Smooth muscle cell (in vitro differentiated cells): ENCODE measurements around the gene SEMA6A. TPM values are rescaled to one million over a fixed set of nuclear protein-coding genes. Genes with fewer than 3 reads are reported as not detected.

Source experiments
- DNase-seq: peaks from one replicate; lab custom pipeline; 2025; ENCODE audit not compliant: unreplicated experiment; lab: John Stamatoyannopoulos, UW
- H2AFZ ChIP-seq: fragments of 200-600 bp; sonication (generic); 2 replicates; pipeline ENCODE4 v1.6.0; 2016; ENCODE audit warnings: antibody characterized with exemption, low read depth, mild to moderate bottlenecking
- H3F3A ChIP-seq: fragments of 200-600 bp; sonication (generic); 2 replicates; pipeline ENCODE4 v1.6.0; 2017; ENCODE audit warnings: antibody characterized with exemption, low read depth
- H3K27ac ChIP-seq: fragments of 200-600 bp; sonication (generic); 2 replicates; pipeline ENCODE4 v1.5.1; 2016; ENCODE audit warnings: low read depth, mild to moderate bottlenecking
- H3K27me3 ChIP-seq: fragments of 200-600 bp; sonication (generic); 2 replicates; pipeline ENCODE4 v1.6.1; 2016; ENCODE audit warnings: low read depth, mild to moderate bottlenecking
- H3K36me3 ChIP-seq: fragments of 200-600 bp; sonication (generic); 2 replicates; pipeline ENCODE4 v1.5.1; 2016; ENCODE audit warnings: low read depth
- H3K4me1 ChIP-seq: fragments of 200-600 bp; sonication (generic); 2 replicates; pipeline ENCODE4 v1.5.1; 2016; ENCODE audit warnings: low read depth
- H3K4me2 ChIP-seq: fragments of 200-600 bp; sonication (generic); 2 replicates; pipeline ENCODE4 v1.6.0; 2016; ENCODE audit warnings: mild to moderate bottlenecking
- H3K4me3 ChIP-seq: fragments of 200-600 bp; sonication (generic); 2 replicates; pipeline ENCODE4 v1.5.1; 2016; ENCODE audit warnings: mild to moderate bottlenecking
- H3K79me2 ChIP-seq: fragments of 200-600 bp; sonication (generic); 2 replicates; pipeline ENCODE4 v1.6.0; 2016; ENCODE audit warnings: low read depth, mild to moderate bottlenecking
- H3K9ac ChIP-seq: fragments of 200-600 bp; sonication (generic); 2 replicates; pipeline ENCODE4 v1.6.0; 2016; ENCODE audit warnings: low read depth
- H3K9me3 ChIP-seq: fragments of 200-600 bp; sonication (generic); replicated peaks from 2 replicates; pipeline ENCODE4 v1.5.1; 2016; ENCODE audit warnings: low read depth
- H4K20me1 ChIP-seq: fragments of 200-600 bp; sonication (generic); 2 replicates; pipeline ENCODE4 v1.6.0; 2016; ENCODE audit warnings: low read depth
- CTCF ChIP-seq: fragments of 200-600 bp; sonication (generic); IDR thresholded peaks from 2 replicates; pipeline ENCODE4 v1.5.1; 2017; ENCODE audit warnings: borderline replicate concordance, mild to moderate bottlenecking, antibody characterized with exemption; ENCODE audit not compliant: insufficient read depth, poor library complexity, severe bottlenecking
- WGBS: methylation state at CpG from one replicate; pipeline ENCODE4 v1.1.7; 2016; ENCODE audit warnings: low lambda C conversion rate; 5-methylcytosine and 5-hydroxymethylcytosine counted together
- polyA plus RNA-seq: library from polyadenylated mRNA; unstranded; fragments of >200 nt; fragmentation: Nextera tagmentation; extraction: Ambion mirVana; gene quantifications from 2 replicates; pipeline ENCODE4 v1.2.1, GENCODE V29; 2016
- total RNA-seq: library from RNA; depleted of rRNA; stranded (reverse); fragments of >200 nt; gene quantifications from 2 replicates; pipeline ENCODE4 v1.2.3, GENCODE V29; 2014

Gene SEMA6A
- total and polyA plus RNA-seq, 2 experiments from 2014 or later = 6.3 to 12.9 TPM

GRCh38 chr5:116595498-116595897 is 20.9 kb upstream of the SEMA6A start:
- H3K79me2 ChIP-seq = no peaks in the 10 kb centered on the region
- 86% methylated on average over 3 of the region's 3 CpGs for WGBS
- H3K4me2 ChIP-seq = no peak overlapping the region
- no peaks in the 10 kb centered on the region for H4K20me1 ChIP-seq
- DNase-seq = no peak
- H2AFZ ChIP-seq = no peak overlapping the region
- H3K36me3 ChIP-seq = no peaks in the 10 kb centered on the region
- H3K27me3 ChIP-seq = no peaks in the 10 kb centered on the region
- no peaks in the 10 kb centered on the region for H3F3A ChIP-seq
- no peaks in the 10 kb centered on the region for H3K4me1 ChIP-seq
- H3K4me3 ChIP-seq = no peak overlapping the region
- H3K27ac ChIP-seq = no peak overlapping the region
- TF ChIP-seq CTCF = no peak
- H3K9ac ChIP-seq = no peak overlapping the region
- no peaks in the 10 kb centered on the region for H3K9me3 ChIP-seq

- H3F3A ChIP-seq = no peaks in the 10 kb centered on the region
- H3K9ac ChIP-seq = no peak overlapping the region
- no peak overlapping the region for H3K27ac ChIP-seq
- DNase-seq = no peak
- no peaks in the 10 kb centered on the region for H3K36me3 ChIP-seq
- TF ChIP-seq CTCF = no peak
- no peak overlapping the region for H3K4me2 ChIP-seq
- no peak overlapping the region for H2AFZ ChIP-seq
- WGBS = 84% methylated on average over 5 of the region's 5 CpGs
- H3K4me1 ChIP-seq = no peaks in the 10 kb centered on the region
- no peaks in the 10 kb centered on the region for H4K20me1 ChIP-seq
- H3K9me3 ChIP-seq = no peaks in the 10 kb centered on the region
- no peaks in the 10 kb centered on the region for H3K27me3 ChIP-seq
- H3K4me3 ChIP-seq = no peak overlapping the region
- H3K79me2 ChIP-seq = no peaks in the 10 kb centered on the region
These were observed 18.7 kb upstream of the SEMA6A start for GRCh38 chr5:116593340-116593739.

GRCh38 chr5:116585227-116585626 is 10.6 kb upstream of the SEMA6A start:
- no peaks in the 10 kb centered on the region for H3K36me3 ChIP-seq
- no peaks in the 10 kb centered on the region for H3K27me3 ChIP-seq
- H3K9me3 ChIP-seq = no peaks in the 10 kb centered on the region
- no peak overlapping the region for H3K4me2 ChIP-seq
- no peak overlapping the region for H3K9ac ChIP-seq
- no peak overlapping the region for H3K27ac ChIP-seq
- H3F3A ChIP-seq = no peaks in the 10 kb centered on the region
- 93% methylated on average over 3 of the region's 3 CpGs for WGBS
- no peak overlapping the region for H3K4me3 ChIP-seq
- H3K79me2 ChIP-seq = no peaks in the 10 kb centered on the region
- TF ChIP-seq CTCF = no peak
- DNase-seq = no peak
- H3K4me1 ChIP-seq = no peaks in the 10 kb centered on the region
- H2AFZ ChIP-seq = no peak overlapping the region
- no peaks in the 10 kb centered on the region for H4K20me1 ChIP-seq

GRCh38 chr5:116583862-116584222 is 9.2 kb upstream of the SEMA6A start:
- Histone ChIP-seq H3K4me1 (no peaks in the 10 kb centered on the region), H3K36me3 (no peaks in the 10 kb centered on the region), H3K9ac (no peak overlapping the region), H3F3A (no peaks in the 10 kb centered on the region), H4K20me1 (no peaks in the 10 kb centered on the region), H3K27ac (no peak overlapping the region), H3K27me3 (no peaks in the 10 kb centered on the region), H3K9me3 (no peaks in the 10 kb centered on the region), H3K4me3 (no peak overlapping the region), H3K4me2 (no peak overlapping the region), H3K79me2 (no peaks in the 10 kb centered on the region), H2AFZ (no peak overlapping the region)
- DNase-seq = no peak
- WGBS = 94% methylated on average over 3 of the region's 3 CpGs
- no peak for TF ChIP-seq CTCF
